Hematopoietic multipotent progenitor cell treated with erythropoietin and hydrocortisone succinate and interleukin-3 and kit ligand, for 15 days (in vitro differentiated cells): Measurements from ENCODE around the gene FOXA2.
"Not testable (repeated sequence)": the region's sequence is repeated elsewhere in the genome, so short reads cannot be mapped to it uniquely, and the experiment has no call there.

Experiments used
- DNase-seq: peaks from one replicate; pipeline ENCODE4 v3.0.0-alpha.2; 2015; ENCODE audit warnings: low spot score

Gene FOXA2

GRCh38 chr20:22567944-22568871 is 16.2 kb downstream of the FOXA2 start:
- no peak for DNase-seq

DNA sequence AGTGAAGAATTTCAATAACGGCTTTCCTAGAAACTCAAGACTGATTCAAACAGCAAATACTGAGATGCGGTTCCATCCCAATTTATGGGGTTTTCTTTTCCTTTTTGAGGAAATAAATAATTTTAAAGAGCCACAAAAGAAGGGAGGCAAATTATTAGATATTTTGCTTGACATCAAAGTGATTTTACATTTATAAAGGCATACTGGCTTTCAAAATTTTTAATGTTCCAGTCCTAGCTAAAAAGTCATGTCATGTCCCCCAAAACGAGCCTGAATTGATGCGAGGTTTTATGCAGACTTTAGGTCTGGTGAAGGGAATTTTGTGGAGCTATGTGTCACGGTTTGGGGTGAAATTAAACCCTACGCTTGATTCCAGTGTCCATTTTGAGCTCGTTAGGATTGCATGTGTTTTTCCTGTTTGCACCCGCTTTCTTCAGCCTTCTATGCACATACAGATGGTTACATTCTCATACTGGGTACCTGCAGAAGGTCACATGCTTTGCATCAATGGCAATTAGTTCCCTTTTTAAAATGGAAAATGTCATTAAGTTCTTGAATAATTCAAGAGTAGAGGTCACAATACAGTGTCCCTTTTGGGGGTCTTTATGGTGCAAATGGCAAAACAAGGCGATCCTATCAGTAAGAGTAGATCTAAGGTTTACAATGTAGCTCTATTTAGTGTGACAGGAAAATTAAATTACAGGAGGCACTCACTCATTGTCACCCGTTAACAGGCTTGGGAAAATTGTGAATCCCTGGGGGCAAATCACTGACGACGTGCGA is 17.3 kb downstream of the FOXA2 start:
- no peak for DNase-seq

DNA sequence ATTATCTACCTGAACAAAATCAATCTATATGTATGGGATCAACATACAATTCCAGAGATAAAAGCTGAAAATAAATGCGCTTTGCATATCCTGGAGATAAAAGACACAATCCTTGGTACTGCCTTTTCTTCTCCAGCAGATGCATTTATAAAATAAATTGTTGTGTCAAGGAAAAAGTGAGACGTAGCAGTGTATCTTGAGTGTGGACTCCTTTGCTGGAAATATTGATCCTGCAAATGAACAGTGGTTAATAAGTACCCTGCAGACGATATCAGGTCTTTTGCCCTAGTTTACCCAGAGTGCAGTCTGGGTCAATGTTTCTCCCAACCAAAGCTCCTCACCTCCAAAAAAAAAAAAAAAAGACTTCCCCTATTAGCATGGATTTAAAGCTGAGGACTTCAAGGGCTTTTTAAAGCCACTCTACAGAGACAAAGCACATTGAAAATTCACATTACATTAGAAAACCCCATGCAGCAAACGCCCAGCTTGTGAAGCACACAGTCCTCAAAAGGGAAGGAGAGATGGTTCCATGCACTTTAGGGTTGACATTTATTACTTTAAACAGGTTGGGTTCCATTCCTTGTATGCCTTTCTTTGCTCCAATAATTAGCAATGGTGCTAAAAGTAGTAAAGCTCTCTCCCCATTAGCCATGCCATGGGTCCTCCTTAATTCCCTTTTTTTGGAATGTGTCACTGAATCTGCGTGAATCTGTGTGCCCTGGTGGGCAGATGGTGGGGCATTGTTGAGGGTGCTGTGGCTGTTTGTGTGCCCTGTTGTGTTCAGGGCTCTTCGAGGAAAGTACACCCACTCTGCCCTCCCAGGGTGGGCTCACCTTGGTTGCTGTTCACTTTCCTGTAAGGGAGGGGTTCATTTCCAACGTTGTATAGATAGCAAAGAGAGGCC is 21.1 kb downstream of the FOXA2 start:
- no peak for DNase-seq

DNA sequence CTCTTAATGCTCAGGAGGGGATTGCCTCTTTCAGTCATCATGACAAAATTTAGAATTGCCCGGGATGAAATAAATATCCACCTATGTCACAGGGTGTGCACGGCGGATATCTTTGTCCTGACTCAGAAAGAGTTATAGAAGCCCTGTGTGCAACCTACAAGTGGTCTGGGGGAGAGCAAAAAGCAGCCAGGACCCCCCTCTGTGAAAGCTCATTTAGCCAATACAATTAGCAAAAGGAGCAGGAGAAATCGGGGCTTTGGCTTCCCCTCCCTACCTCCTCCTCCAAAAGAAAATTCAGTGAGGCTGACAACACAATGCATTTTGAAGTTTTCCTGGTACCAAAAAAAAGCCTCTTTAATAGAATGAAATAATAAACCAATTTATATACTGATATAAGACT is 21.8 kb downstream of the FOXA2 start:
- DNase-seq = no peak

- no peak for DNase-seq
Observed at GRCh38 chr20:22561965-22562577, 22.3 kb downstream of the FOXA2 start.

DNA sequence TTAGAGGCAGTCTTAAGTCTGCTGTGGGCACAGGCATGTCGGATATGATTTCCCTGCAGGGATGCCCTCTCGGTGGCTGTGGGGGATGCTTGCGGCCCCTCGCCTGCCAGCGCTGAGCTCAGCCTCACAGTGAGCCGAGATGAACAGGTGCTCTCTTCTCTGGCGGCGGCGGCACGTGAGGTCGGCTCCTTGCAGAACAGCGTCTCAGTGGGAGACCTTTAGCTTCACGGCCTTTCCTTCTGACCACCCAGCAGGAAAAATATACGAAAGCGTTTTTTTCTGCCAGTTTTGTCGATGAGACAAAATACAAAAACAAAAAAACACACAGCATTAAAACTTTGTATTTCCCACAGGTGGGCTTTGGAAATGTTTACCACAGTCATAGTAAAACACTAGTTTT is 23.6 kb downstream of the FOXA2 start:
- DNase-seq = no peak

- DNase-seq = no peak
Observed at GRCh38 chr20:22559711-22560318, 24.6 kb downstream of the FOXA2 start.

DNA sequence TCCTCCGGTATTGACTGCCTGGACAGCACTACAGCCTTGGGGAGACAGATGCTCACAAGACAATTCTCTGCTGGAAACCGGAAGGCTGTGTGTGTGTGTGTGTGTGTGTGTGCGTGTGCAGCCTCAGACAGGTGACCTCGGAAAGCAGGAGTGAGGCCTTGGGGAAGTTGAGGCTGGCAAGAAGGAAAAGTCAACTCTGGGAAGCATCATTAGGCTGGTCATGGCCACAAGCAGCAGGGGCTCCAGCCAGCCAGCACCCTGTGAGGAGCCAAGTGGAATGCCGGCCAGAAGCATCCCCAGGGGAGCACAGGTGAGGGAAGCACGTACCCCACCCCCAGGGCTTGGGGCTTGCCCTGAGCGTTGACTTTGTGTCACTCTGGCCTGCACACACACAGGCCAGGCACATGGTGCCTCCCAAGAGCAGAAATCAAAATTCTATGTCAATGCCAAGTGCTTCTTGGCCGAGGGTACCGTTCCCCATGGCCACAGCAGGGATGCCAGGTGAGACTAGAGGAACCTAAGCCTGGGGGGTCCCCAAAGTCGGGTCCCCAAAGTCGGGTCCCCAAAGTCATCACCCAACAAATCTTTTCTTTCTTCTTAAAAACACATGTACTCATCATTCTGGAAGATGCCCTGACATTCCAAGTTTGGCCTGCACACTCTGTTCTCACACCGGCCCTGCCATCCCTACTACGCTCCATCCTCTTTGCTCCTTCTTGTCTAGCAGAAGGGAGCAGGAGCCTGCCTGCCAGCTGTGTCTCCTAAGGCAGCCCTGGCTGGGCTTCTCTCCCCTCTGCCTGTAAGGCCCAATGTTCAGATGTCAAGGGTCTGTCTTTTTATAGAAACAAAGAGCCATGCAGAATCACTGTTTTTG is 26.7 kb downstream of the FOXA2 start:
- DNase-seq = no peak

- DNase-seq = no peak
Observed at GRCh38 chr20:22556565-22557056, 27.8 kb downstream of the FOXA2 start.

- DNase-seq = no peak
Observed at GRCh38 chr20:22555791-22556564, 28.4 kb downstream of the FOXA2 start.

- DNase-seq = no peak
Observed at GRCh38 chr20:22554391-22554790, 30.0 kb downstream of the FOXA2 start.

GRCh38 chr20:22550514-22550913 is 33.9 kb downstream of the FOXA2 start:
- not testable (repeated sequence) for DNase-seq

DNA sequence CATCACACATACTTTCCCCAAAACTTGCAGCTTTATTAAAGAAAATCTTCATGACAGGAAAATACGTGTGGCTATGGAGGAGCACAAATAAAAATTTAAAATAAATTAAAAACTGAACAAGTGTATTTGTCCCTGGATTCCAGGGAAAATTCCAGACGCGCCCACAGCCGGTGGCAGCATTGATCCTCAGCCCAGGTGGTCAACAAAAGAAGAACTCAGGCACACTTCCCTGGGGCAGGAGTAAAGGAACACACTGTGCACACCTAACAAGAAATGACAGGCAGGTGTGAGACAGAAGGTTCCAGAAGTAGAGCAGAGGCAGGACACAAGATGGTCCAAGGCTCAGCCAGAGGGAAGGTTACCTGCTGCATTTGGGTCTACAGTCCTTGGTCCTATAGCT is 36.3 kb downstream of the FOXA2 start:
- no peak for DNase-seq

DNA sequence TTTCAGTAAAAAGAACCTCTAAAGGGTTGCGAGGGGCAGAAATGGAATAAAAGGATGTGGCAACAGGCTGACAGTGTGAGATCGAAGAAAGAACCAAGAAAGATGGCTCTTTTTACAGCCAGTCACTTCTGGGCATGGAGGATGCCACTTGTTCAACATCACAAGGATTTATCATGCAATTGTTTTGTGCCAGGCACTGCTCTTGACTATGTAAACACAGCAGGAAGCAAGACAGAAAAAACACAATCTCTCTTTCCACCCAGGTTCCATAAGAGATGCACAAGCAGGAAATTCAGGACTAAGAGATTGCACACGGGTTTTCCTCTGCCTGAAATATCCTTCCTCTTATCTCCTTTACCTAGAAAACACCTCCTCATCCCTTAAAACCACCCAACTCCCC is 38.0 kb downstream of the FOXA2 start:
- DNase-seq = no peak

DNA sequence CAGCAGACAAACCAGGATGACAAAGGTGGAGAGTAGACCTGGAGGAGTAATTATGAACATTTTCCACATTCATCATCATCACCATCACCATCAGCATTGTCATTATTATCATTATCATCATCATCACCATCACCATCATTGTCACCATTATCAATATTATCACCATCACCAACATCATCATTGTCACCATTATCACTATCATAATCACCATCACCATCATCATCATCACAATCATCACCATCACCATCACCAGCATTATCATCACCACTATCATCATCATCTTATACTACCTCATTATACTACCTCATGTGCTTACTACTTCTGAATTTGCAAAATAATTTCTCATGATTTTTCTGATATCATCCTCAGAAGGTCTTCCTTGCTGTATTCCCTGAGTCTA is 39.3 kb downstream of the FOXA2 start:
- no peak for DNase-seq

DNA sequence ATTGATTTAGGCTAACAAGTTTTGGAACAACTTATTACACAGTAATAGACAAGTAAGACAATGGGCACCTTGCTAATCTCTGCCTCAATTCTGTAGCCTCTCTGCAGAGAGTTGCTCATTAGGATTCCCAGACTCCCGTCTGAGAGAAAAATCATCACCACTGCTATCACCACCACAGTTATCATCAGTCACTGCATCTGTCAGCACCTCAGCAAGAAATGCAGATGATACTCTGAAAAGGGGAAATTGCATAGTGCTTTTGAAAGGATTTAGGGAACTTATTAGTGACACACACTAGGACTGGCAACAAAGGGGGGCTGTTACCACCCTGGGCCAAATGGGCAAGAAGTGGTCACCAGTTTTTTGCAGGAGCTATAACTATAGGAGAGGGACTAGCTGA is 39.9 kb downstream of the FOXA2 start:
- no peak for DNase-seq

- DNase-seq = no peak
Observed at GRCh38 chr20:22542427-22542826, 41.9 kb downstream of the FOXA2 start.

GRCh38 chr20:22540832-22541231 is 43.5 kb downstream of the FOXA2 start:
- no peak for DNase-seq
